Heart left ventricle (tissue), 16 donors: ENCODE results near the gene SYTL5. TPM values are rescaled to one million over a fixed set of nuclear protein-coding genes. Genes with fewer than 3 reads are reported as not detected.

Experiments used
- ATAC-seq, 4 donors: fragments of 200-7000 bp; cut with Tn5 transposase; one replicate each; pipeline ENCODE4 v1.9.1; 2020 to 2022; ENCODE audit warnings: moderate library complexity in 4 of 4, mild to moderate bottlenecking in 3 of 4, moderate number of reproducible peaks in 1 of 4
- DNase-seq, 5 donors: peaks; one replicate each; pipeline ENCODE4 v3.0.0-alpha.2; 2020
- H3K27ac ChIP-seq, 12 donors: fragments of 200-600 bp; sonication (generic) in 4 of 12; one replicate each; pipeline versions ENCODE4 v1.5.0 to v1.8.0; 2016 to 2022; ENCODE audit warnings: mild to moderate bottlenecking in 2 of 12
- H3K27me3 ChIP-seq, 9 donors: fragments of 200-600 bp; sonication (generic) in 2 of 9; one replicate each; pipeline versions ENCODE4 v1.5.1 to v1.8.0; 2016 to 2022; ENCODE audit warnings: mild to moderate bottlenecking in 3 of 9
- H3K36me3 ChIP-seq, 9 donors: fragments of 200-600 bp; sonication (generic) in 2 of 9; one replicate each; pipeline versions ENCODE4 v1.5.0 to v1.8.0; 2018 to 2022; ENCODE audit warnings: mild to moderate bottlenecking in 2 of 9
- H3K4me1 ChIP-seq, 12 donors: fragments of 200-600 bp; sonication (generic) in 4 of 12; one replicate each; pipeline versions ENCODE4 v1.5.0 to v1.8.0; 2016 to 2022; ENCODE audit warnings: mild to moderate bottlenecking in 3 of 12
- H3K4me3 ChIP-seq, 12 donors: fragments of 200-600 bp; sonication (generic) in 4 of 12; one replicate each; pipeline versions ENCODE4 v1.5.0 to v1.8.0; 2017 to 2022; ENCODE audit warnings: mild to moderate bottlenecking in 9 of 12, moderate library complexity in 4 of 12
- H3K9me3 ChIP-seq, 12 donors: fragments of 200-600 bp; sonication (generic) in 4 of 12; one replicate each; pipeline versions ENCODE4 v1.5.0 to v1.8.0; 2016 to 2022; ENCODE audit warnings: mild to moderate bottlenecking in 1 of 12
- CTCF ChIP-seq, 12 donors: fragments of 200-600 bp; sonication (generic) in 4 of 12; IDR thresholded peaks; one replicate each; pipeline versions ENCODE4 v1.5.0 to v1.8.0; 2018 to 2022; ENCODE audit warnings: antibody characterized with exemption in 12 of 12, mild to moderate bottlenecking in 5 of 12
- POLR2A ChIP-seq, 2 donors: fragments of 450-650 bp; IDR thresholded peaks; one replicate each; pipeline ENCODE4 v1.6.1; 2017; ENCODE audit warnings: antibody characterized with exemption in 2 of 2, mild to moderate bottlenecking in 2 of 2, moderate library complexity in 2 of 2
- WGBS, 4 donors: extraction: QIAGEN DNeasy Blood & Tissue Kit in 2 of 4; methylation state at CpG; one replicate each; pipeline versions ENCODE4 v1.1.5 to v1.1.7; 2013 to 2018; 5-methylcytosine and 5-hydroxymethylcytosine counted together
- intact Hi-C, 10 donors: fragments of 100-400 bp; cut with DNase I; formaldehyde crosslinking; loops; one replicate each; pipeline versions ENCODE4 v1.11.1 to v1.14.2; 2022
- polyA plus RNA-seq, 2 donors: library from polyadenylated mRNA; stranded (reverse); fragments of 200-250 nt; gene quantifications; one replicate each; pipeline ENCODE4 v1.2.3, GENCODE V29; 2013
- total RNA-seq, 9 donors: library from RNA; depleted of rRNA in 2 of 9; stranded (reverse); fragments of >200 nt in 2 of 9; fragmentation: NEBNext Ultra II Directional in 3 of 9; extraction: Animal tissue kit (Norgen Biotek cat#: 25700) in 3 of 9; gene quantifications; one replicate each; pipeline versions ENCODE4 v1.1.0 to v1.2.4, GENCODE V29; 2016 to 2023
- donor health status: ischemic (EF 13 %, LVEDD 7.1; RV severe dilation, severe dysfunction).
- donor health status: healthy with polysubstance abuse.
- donor health status: DM: no; HTN: yes; CAD: no.
- donor health status: DM: no; HTN: no; CAD: no.
- donor health status: ischemic (EF 25% LVEDD 6.9; RV normal size, moderate dysfunction).
- donor health status: ischemic (EF 25% LVEDD 5.7; RV mildly dilated, moderate dysfunction).
- donor health status: healthy.
- donor health status: DM: yes; HTN: yes; CAD: no.
- donor health status: ischemic (EF 35%, LVEDD 5.7; RV mildly dilated, moderate dysfunction).
- donor health status: nonischemic (EF 11% LVEDD 7.7; RV severe dilation, severe dysfunction).
- donor health status: DM: yes; HTN: yes; CAD: no.
- donor health status: PGD.
- donor health status: ischemic (EF 29% LVEDD 5.4; RV normal size, mild dysfunction).
- donor health status: nonischemic (EF 23%, LVEDD 6.1; RV moderate dilation, normal function).

The SYTL5 gene
- total and polyA plus RNA-seq, 11 donors, result 0.04 to 2.8 (median 0.29) TPM; not detected in 2

DNA sequence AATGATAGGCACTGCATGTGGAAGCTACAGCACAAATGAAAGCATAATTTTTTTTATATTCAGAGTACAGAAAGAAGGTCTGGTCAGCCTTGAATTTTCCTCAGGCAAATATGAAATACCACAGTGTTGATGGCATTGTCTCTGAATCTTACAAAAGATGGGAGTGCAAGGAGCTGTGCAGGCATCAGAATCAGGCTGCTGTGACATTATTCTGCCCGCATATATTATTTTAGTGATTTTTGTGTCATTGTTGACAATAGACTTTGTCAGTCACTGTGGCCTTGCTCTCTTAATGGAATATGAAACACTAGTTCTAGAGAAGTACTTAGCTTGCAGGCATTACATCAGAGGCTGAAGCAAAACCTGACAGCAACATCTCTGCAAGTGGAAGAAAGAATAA lies 42.5 kb downstream of the SYTL5 start:
- Histone ChIP-seq H3K27me3 (peaks cover 0 to 3% (median 0%) of the 10 kb centered on the region in 9 donors), H3K36me3 (no peaks in the 10 kb centered on the region), H3K4me1 (no peaks in the 10 kb centered on the region), H3K4me3 (no peak overlapping the region), H3K27ac (no peak overlapping the region), H3K9me3 (peaks cover 0 to 5% (median 0%) of the 10 kb centered on the region in 12 donors)
- ATAC-seq (no peak), DNase-seq (no peak)
- 73 to 95% (median 83%) methylated on average over 1 of the region's 1 CpG for whole genome bisulfite sequencing, 4 donors
- no peak for TF ChIP-seq CTCF (IDR thresholded peaks at IDR 0.05)
- TF ChIP-seq POLR2A (IDR thresholded peaks at IDR 0.05), result no peak
- intact Hi-C loops, result no loop called here

GRCh38 chrX:38050806-38051205 lies 44.5 kb downstream of the SYTL5 start:
- DNase-seq (no peak), ATAC-seq (no peak)
- WGBS, 4 donors, result 26 to 74% (median 53%) methylated on average over 1 of the region's 1 CpG
- Histone ChIP-seq H3K36me3 (no peaks in the 10 kb centered on the region), H3K27ac (no peak overlapping the region), H3K4me1 (no peaks in the 10 kb centered on the region), H3K4me3 (no peak overlapping the region), H3K27me3 (peaks cover 0 to 3% (median 0%) of the 10 kb centered on the region in 9 donors), H3K9me3 (peaks cover 0 to 5% (median 0%) of the 10 kb centered on the region in 12 donors)
- intact Hi-C loops, result no loop called here
- TF ChIP-seq CTCF (IDR thresholded peaks at IDR 0.05), result no peak
- no peak for TF ChIP-seq POLR2A (IDR thresholded peaks at IDR 0.05)

DNA sequence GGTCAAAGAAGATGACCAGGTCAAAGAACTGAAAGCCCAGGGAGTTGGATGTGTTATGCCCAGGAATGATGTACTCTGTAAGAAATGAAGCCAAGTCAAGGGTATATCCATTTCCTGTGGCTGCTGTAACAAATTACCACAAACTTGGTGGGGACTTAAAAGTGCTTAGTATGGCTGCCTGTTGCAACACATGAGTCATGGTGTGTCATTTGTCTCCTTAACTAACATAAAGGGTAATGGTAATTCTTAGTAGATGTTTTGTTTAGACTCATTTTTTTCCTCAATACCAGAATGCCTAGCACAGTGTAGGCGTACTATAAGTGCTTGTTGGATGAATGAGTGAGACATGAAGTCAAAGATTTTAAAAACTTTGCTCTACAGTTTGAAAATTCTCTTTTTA lies 45.7 kb downstream of the SYTL5 start:
- H3K36me3 ChIP-seq, result no peaks in the 10 kb centered on the region
- WGBS, 4 donors, result 46 to 93% (median 75%) methylated on average over 1 of the region's 1 CpG
- H3K27me3 ChIP-seq, result peaks cover 0 to 3% (median 0%) of the 10 kb centered on the region in 9 donors
- H3K4me1 ChIP-seq, result no peaks in the 10 kb centered on the region
- DNase-seq (no peak), ATAC-seq (no peak)
- H3K4me3 ChIP-seq, result no peak overlapping the region
- no peak overlapping the region for H3K27ac ChIP-seq
- H3K9me3 ChIP-seq, result peaks cover 0 to 5% (median 0%) of the 10 kb centered on the region in 12 donors
- intact Hi-C loops, result no loop called here
- TF ChIP-seq POLR2A (IDR thresholded peaks at IDR 0.05) (no peak), CTCF (IDR thresholded peaks at IDR 0.05) (no peak)

DNA sequence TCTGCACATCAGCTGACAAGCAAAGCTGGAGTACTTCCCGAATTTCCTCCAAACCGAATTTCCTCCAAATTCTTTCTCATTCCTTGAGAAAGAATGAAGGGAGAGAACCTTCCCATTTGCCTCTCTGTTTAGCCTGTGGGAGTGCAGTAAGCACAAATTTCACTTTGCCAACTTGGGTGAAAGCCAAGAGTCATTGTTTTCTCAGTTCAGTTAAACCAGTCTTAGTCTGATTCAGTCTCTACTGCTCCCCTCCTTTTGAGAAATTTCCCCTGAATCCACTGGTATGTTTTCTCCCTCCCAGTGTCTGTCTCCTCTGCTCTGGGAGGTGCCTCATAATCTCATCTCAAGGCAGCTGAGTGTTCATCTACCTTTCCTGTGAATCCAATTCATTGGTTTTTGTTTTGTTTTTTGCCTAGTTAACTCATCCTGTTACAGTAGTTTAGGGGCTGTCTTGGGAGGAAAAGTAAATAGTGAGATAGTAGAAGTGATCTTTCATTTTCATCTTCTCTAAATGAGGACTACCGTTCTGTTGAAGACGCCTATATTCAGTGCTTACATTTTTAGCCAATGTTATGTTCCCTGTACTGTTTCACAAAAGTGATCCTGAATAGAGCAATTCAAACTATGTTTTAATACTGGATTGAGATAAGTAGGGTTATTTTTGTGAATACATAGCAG lies 49.0 kb downstream of the SYTL5 start:
- H3K4me3 ChIP-seq, result no peak overlapping the region
- DNase-seq (peak in 1 of 5 donors; percentile 5), ATAC-seq (no peak)
- no peaks in the 10 kb centered on the region for H3K36me3 ChIP-seq
- no peak overlapping the region for H3K27ac ChIP-seq
- no peak for TF ChIP-seq CTCF (IDR thresholded peaks at IDR 0.05)
- no peak for TF ChIP-seq POLR2A (IDR thresholded peaks at IDR 0.05)
- H3K4me1 ChIP-seq, result no peaks in the 10 kb centered on the region
- H3K9me3 ChIP-seq, result peaks cover 0 to 3% (median 0%) of the 10 kb centered on the region in 12 donors
- intact Hi-C loops, result no loop called here
- H3K27me3 ChIP-seq, result peaks cover 0 to 7% (median 0%) of the 10 kb centered on the region in 9 donors
- 45 to 57% (median 52%) methylated on average over 4 of the region's 4 CpGs for WGBS, 4 donors
